HUES6 (cell line): Measurements from ENCODE around the gene VPS37C.

Source experiments
- H3K27ac ChIP-seq: 2 replicates; pipeline ENCODE4 v1.7.0; 2013; ENCODE audit warnings: low read depth, mild to moderate bottlenecking, low read length, inconsistent platforms
- H3K27me3 ChIP-seq: 2 replicates; pipeline ENCODE4 v1.6.1; 2013; ENCODE audit warnings: low read length; ENCODE audit not compliant: control insufficient read depth, insufficient read depth
- H3K36me3 ChIP-seq: 2 replicates; pipeline ENCODE4 v1.6.1; 2013; ENCODE audit warnings: low read length; ENCODE audit not compliant: control insufficient read depth, insufficient read depth
- H3K4me1 ChIP-seq: 2 replicates; pipeline ENCODE4 v1.6.1; 2013; ENCODE audit warnings: low read length; ENCODE audit not compliant: control insufficient read depth, insufficient read depth
- H3K4me3 ChIP-seq: 2 replicates; pipeline ENCODE4 v1.5.1; 2013; ENCODE audit warnings: low read depth, low read length
- H3K9ac ChIP-seq: one replicate; pipeline ENCODE4 v1.6.1; 2013; ENCODE audit warnings: mild to moderate bottlenecking, low read length
- H3K9me3 ChIP-seq: 2 replicates; pipeline ENCODE4 v1.6.1; 2013; ENCODE audit warnings: low read depth, low read length; ENCODE audit not compliant: control insufficient read depth, insufficient read depth

Gene VPS37C

GRCh38 chr11:61113201-61113600 is 48.0 kb downstream of the VPS37C start:
- Histone ChIP-seq H3K9ac (no peak overlapping the region), H3K27me3 (no peaks in the 10 kb centered on the region; the same call in 1 of the 2 replicates), H3K9me3 (no peaks in the 10 kb centered on the region), H3K4me3 (no peak overlapping the region), H3K4me1 (no peaks in the 10 kb centered on the region), H3K36me3 (no peaks in the 10 kb centered on the region), H3K27ac (no peak overlapping the region)

- Histone ChIP-seq H3K4me1 (no peaks in the 10 kb centered on the region), H3K27ac (no peak overlapping the region), H3K4me3 (no peak overlapping the region), H3K9me3 (no peaks in the 10 kb centered on the region), H3K27me3 (no peaks in the 10 kb centered on the region; the same call in 1 of the 2 replicates), H3K36me3 (no peaks in the 10 kb centered on the region), H3K9ac (no peak overlapping the region)
Observed at GRCh38 chr11:61112575-61112974, 48.7 kb downstream of the VPS37C start.

- H3K27me3 ChIP-seq: no peaks in the 10 kb centered on the region; the same call in 1 of the 2 replicates
- H3K9me3 ChIP-seq: no peaks in the 10 kb centered on the region
- no peaks in the 10 kb centered on the region for H3K4me1 ChIP-seq
- no peak overlapping the region for H3K9ac ChIP-seq
- H3K27ac ChIP-seq: no peak overlapping the region
- H3K36me3 ChIP-seq: no peaks in the 10 kb centered on the region
- H3K4me3 ChIP-seq: no peak overlapping the region
Observed at GRCh38 chr11:61111786-61112517, 49.3 kb downstream of the VPS37C start.

- no peaks in the 10 kb centered on the region; the same call in 1 of the 2 replicates for H3K27me3 ChIP-seq
- no peak overlapping the region for H3K27ac ChIP-seq
- no peaks in the 10 kb centered on the region for H3K9me3 ChIP-seq
- H3K4me1 ChIP-seq: no peaks in the 10 kb centered on the region
- H3K9ac ChIP-seq: no peak overlapping the region
- H3K4me3 ChIP-seq: no peak overlapping the region
- no peaks in the 10 kb centered on the region for H3K36me3 ChIP-seq
Observed at GRCh38 chr11:61111050-61111435, 50.2 kb downstream of the VPS37C start.

GRCh38 chr11:61110255-61111049 is 50.8 kb downstream of the VPS37C start:
- no peak overlapping the region for H3K27ac ChIP-seq
- no peaks in the 10 kb centered on the region for H3K36me3 ChIP-seq
- H3K27me3 ChIP-seq: no peaks in the 10 kb centered on the region; the same call in 1 of the 2 replicates
- H3K9ac ChIP-seq: no peak overlapping the region
- H3K9me3 ChIP-seq: no peaks in the 10 kb centered on the region
- no peak overlapping the region for H3K4me3 ChIP-seq
- H3K4me1 ChIP-seq: no peaks in the 10 kb centered on the region

GRCh38 chr11:61109671-61110070 is 51.6 kb downstream of the VPS37C start:
- no peak overlapping the region for H3K4me3 ChIP-seq
- H3K27me3 ChIP-seq: no peaks in the 10 kb centered on the region; the same call in 1 of the 2 replicates
- H3K36me3 ChIP-seq: no peaks in the 10 kb centered on the region
- no peaks in the 10 kb centered on the region for H3K4me1 ChIP-seq
- no peak overlapping the region for H3K9ac ChIP-seq
- no peaks in the 10 kb centered on the region for H3K9me3 ChIP-seq
- H3K27ac ChIP-seq: no peak overlapping the region

- H3K9me3 ChIP-seq: no peaks in the 10 kb centered on the region
- H3K36me3 ChIP-seq: no peaks in the 10 kb centered on the region
- H3K4me1 ChIP-seq: no peaks in the 10 kb centered on the region
- no peak overlapping the region for H3K4me3 ChIP-seq
- no peak overlapping the region for H3K27ac ChIP-seq
- H3K9ac ChIP-seq: no peak overlapping the region
- no peaks in the 10 kb centered on the region; the same call in 1 of the 2 replicates for H3K27me3 ChIP-seq
Observed at GRCh38 chr11:61108847-61109585, 52.2 kb downstream of the VPS37C start.

- Histone ChIP-seq H3K4me1 (no peaks in the 10 kb centered on the region), H3K4me3 (no peak overlapping the region), H3K27me3 (no peaks in the 10 kb centered on the region; the same call in 1 of the 2 replicates), H3K27ac (no peak overlapping the region), H3K36me3 (no peaks in the 10 kb centered on the region), H3K9ac (no peak overlapping the region), H3K9me3 (no peaks in the 10 kb centered on the region)
Observed at GRCh38 chr11:61107888-61108287, 53.3 kb downstream of the VPS37C start.

- no peaks in the 10 kb centered on the region for H3K9me3 ChIP-seq
- H3K27me3 ChIP-seq: no peaks in the 10 kb centered on the region; the same call in 1 of the 2 replicates
- H3K36me3 ChIP-seq: no peaks in the 10 kb centered on the region
- no peak overlapping the region for H3K4me3 ChIP-seq
- H3K9ac ChIP-seq: no peak overlapping the region
- H3K4me1 ChIP-seq: no peaks in the 10 kb centered on the region
- no peak overlapping the region for H3K27ac ChIP-seq
Observed at GRCh38 chr11:61106894-61107470, 54.2 kb downstream of the VPS37C start.

GRCh38 chr11:61106296-61106695 is 54.9 kb downstream of the VPS37C start:
- Histone ChIP-seq H3K27ac (no peak overlapping the region), H3K36me3 (no peaks in the 10 kb centered on the region), H3K9ac (no peak overlapping the region), H3K4me1 (no peaks in the 10 kb centered on the region), H3K9me3 (no peaks in the 10 kb centered on the region; the same call in 1 of the 2 replicates), H3K4me3 (no peak overlapping the region), H3K27me3 (no peaks in the 10 kb centered on the region)
